OCI-LY7 (cell line): ENCODE measurements around the gene FANCL. TPM values are rescaled to one million over a fixed set of nuclear protein-coding genes. Genes with fewer than 3 reads are reported as not detected.

Experiments
- BruUV-seq: library from RNA; stranded (reverse); fragments of 400-500 nt; replicated peaks from 2 replicates; lab custom pipeline; 2021; lab: Mats Ljungman, UMichigan
- CTCF ChIA-PET: fragments of 300-600 bp; sonication (Branson Sonifier 250); formaldehyde crosslinking; loops from one replicate; lab custom pipeline; 2022; ENCODE audit warnings: antibody characterized with exemption; ENCODE audit not compliant: unreplicated experiment; lab: Charles Lee
- POLR2A ChIA-PET: fragments of 300-600 bp; sonication (Branson Sonifier 250); formaldehyde crosslinking; loops from one replicate; lab custom pipeline; 2022; ENCODE audit warnings: antibody characterized with exemption; lab: Charles Lee
- DNase-seq: peaks from one replicate; pipeline ENCODE4 v3.0.0-alpha.2; 2015; ENCODE audit warnings: low spot score
- H2AFZ ChIP-seq: fragments of 200-600 bp; sonication (generic), shearing (Covaris generic); 2 replicates; pipeline ENCODE4 v1.6.1; 2014; ENCODE audit warnings: mild to moderate bottlenecking, antibody characterized with exemption, low read length, moderate library complexity
- H3K27ac ChIP-seq: fragments of 200-600 bp; sonication (generic); 2 replicates; pipeline ENCODE4 v1.5.1; 2014; ENCODE audit warnings: mixed run types, low read depth, mild to moderate bottlenecking, moderate library complexity, low read length, inconsistent platforms; ENCODE audit not compliant: poor library complexity, severe bottlenecking
- H3K36me3 ChIP-seq: fragments of 200-600 bp; sonication (generic); 2 replicates; pipeline ENCODE4 v1.6.1; 2014; ENCODE audit warnings: mild to moderate bottlenecking, antibody characterized with exemption, low read length, moderate library complexity, mixed read lengths; ENCODE audit not compliant: insufficient read depth
- H3K4me1 ChIP-seq: fragments of 200-600 bp; sonication (generic); 2 replicates; pipeline ENCODE4 v1.5.1; 2014; ENCODE audit warnings: mild to moderate bottlenecking, low read length; ENCODE audit not compliant: insufficient read depth, poor library complexity, severe bottlenecking
- H3K4me2 ChIP-seq: fragments of 200-600 bp; sonication (generic); 2 replicates; pipeline ENCODE4 v1.6.1; 2014; ENCODE audit warnings: mild to moderate bottlenecking, low read length
- H3K4me3 ChIP-seq: fragments of 200-600 bp; sonication (generic); 2 replicates; pipeline ENCODE4 v1.5.1; 2014; ENCODE audit warnings: mild to moderate bottlenecking, low read depth, low read length; ENCODE audit not compliant: poor library complexity, severe bottlenecking
- H3K79me2 ChIP-seq: fragments of 200-600 bp; sonication (generic); 2 replicates; pipeline ENCODE4 v1.6.1; 2016; ENCODE audit warnings: low read depth, mild to moderate bottlenecking, low read length, moderate library complexity, mixed read lengths; ENCODE audit not compliant: insufficient read depth
- H3K9me2 ChIP-seq: fragments of 200-600 bp; sonication (generic); 2 replicates; pipeline ENCODE4 v1.6.1; 2016; ENCODE audit warnings: mild to moderate bottlenecking, low read length, mixed read lengths; ENCODE audit not compliant: insufficient read depth
- H3K9me3 ChIP-seq: fragments of 200-600 bp; sonication (generic); 2 replicates; pipeline ENCODE4 v1.6.1; 2014; ENCODE audit warnings: mild to moderate bottlenecking, mixed run types, low read length, mixed read lengths
- H4K20me1 ChIP-seq: fragments of 200-600 bp; sonication (generic); 2 replicates; pipeline ENCODE4 v1.6.1; 2014; ENCODE audit warnings: mild to moderate bottlenecking, antibody characterized with exemption, low read length, moderate library complexity, mixed read lengths; ENCODE audit not compliant: insufficient read depth
- EZH2phosphoT487 ChIP-seq: fragments of 200-600 bp; sonication (generic); IDR thresholded peaks from 2 replicates; pipeline ENCODE4 v1.6.1; 2018; ENCODE audit warnings: low read depth, borderline replicate concordance, mild to moderate bottlenecking, mixed run types, antibody characterized with exemption, low read length, moderate library complexity, mixed read lengths
- intact Hi-C: fragments of 100-400 bp; cut with micrococcal nuclease; formaldehyde crosslinking; loops from one replicate; pipeline ENCODE4 v1.10.0; 2022; ENCODE audit not compliant: unreplicated experiment
- total RNA-seq, 2 experiments: library from RNA; depleted of rRNA in 1 of 2; stranded (reverse); fragments of >200 nt in 1 of 2; shearing (Covaris generic) in 1 of 2; gene quantifications; 2 replicates each; pipeline ENCODE4 v1.2.3, GENCODE V29; 2014 to 2022
- TF ChIP-seq, protein P1 (sequence below): fragments of 200-600 bp; sonication (generic); conservative IDR thresholded peaks from 2 replicates; pipeline ENCODE4 v1.5.1; 2014; ENCODE audit warnings: mild to moderate bottlenecking, antibody characterized with exemption, low read length, moderate library complexity, mixed read lengths

The FANCL gene
- total RNA-seq, 2 experiments from 2014 or later = 32.8 to 33.0 TPM

GRCh38 chr2:58202404-58202803 lies 38.7 kb downstream of the FANCL start:
- Histone ChIP-seq H3K4me3 (no peak overlapping the region), H3K9me2 (no peaks in the 10 kb centered on the region), H3K36me3 (peaks cover 17% of the 10 kb centered on the region), H3K4me1 (no peaks in the 10 kb centered on the region), H2AFZ (no peak overlapping the region), H4K20me1 (no peaks in the 10 kb centered on the region), H3K79me2 (no peaks in the 10 kb centered on the region), H3K9me3 (no peaks in the 10 kb centered on the region), H3K4me2 (no peak overlapping the region), H3K27ac (no peak overlapping the region)
- intact Hi-C loops = no loop called here
- ChIA-PET POLR2A (interaction anchor here (0.6 to 0.7 kb wide), 2 partner anchors 12 to 180 kb away, joined by 3 read pairs; no protein-coding TSS in a partner anchor), CTCF (no interaction called here)
- TF ChIP-seq, protein P1, sequence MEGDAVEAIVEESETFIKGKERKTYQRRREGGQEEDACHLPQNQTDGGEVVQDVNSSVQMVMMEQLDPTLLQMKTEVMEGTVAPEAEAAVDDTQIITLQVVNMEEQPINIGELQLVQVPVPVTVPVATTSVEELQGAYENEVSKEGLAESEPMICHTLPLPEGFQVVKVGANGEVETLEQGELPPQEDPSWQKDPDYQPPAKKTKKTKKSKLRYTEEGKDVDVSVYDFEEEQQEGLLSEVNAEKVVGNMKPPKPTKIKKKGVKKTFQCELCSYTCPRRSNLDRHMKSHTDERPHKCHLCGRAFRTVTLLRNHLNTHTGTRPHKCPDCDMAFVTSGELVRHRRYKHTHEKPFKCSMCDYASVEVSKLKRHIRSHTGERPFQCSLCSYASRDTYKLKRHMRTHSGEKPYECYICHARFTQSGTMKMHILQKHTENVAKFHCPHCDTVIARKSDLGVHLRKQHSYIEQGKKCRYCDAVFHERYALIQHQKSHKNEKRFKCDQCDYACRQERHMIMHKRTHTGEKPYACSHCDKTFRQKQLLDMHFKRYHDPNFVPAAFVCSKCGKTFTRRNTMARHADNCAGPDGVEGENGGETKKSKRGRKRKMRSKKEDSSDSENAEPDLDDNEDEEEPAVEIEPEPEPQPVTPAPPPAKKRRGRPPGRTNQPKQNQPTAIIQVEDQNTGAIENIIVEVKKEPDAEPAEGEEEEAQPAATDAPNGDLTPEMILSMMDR = no peak
- TF ChIP-seq EZH2phosphoT487 = no peak
- DNase-seq = no peak
- BruUV-seq = no TSS peak

DNA sequence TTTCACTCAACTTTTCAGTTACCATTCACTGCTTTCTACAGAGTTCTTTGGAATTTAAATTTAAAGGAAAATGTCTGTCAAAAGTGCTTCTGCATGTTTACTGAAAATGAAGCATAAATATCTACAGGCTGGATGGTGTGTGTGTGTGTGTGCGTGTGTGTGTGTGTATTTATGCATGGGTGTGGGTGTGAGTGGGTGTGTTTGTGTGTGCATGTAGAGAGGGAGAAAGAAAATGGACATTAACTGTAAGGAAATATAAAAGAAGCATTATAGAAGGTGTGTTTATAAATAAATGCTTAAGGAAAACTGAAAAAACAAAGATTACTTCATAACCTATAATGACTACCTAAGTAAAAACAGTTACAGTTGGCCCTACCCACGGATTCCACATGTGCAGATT lies 43.2 kb downstream of the FANCL start:
- POLR2A ChIA-PET = no interaction called here
- CTCF ChIA-PET = no interaction called here
- TF ChIP-seq, protein P1 = no peak
- TF ChIP-seq EZH2phosphoT487 = no peak
- Histone ChIP-seq H3K4me3 (no peak overlapping the region), H3K9me3 (no peaks in the 10 kb centered on the region), H3K4me2 (no peak overlapping the region), H2AFZ (no peak overlapping the region), H3K79me2 (no peaks in the 10 kb centered on the region), H3K27ac (no peak overlapping the region), H4K20me1 (no peaks in the 10 kb centered on the region), H3K4me1 (no peaks in the 10 kb centered on the region), H3K9me2 (no peaks in the 10 kb centered on the region), H3K36me3 (peaks cover 27% of the 10 kb centered on the region)
- intact Hi-C loops = no loop called here
- BruUV-seq = no TSS peak
- DNase-seq = no peak

- no peak for DNase-seq
- Histone ChIP-seq H3K27ac (no peak overlapping the region), H3K4me1 (no peaks in the 10 kb centered on the region), H3K9me3 (no peaks in the 10 kb centered on the region), H3K36me3 (peaks cover 22% of the 10 kb centered on the region), H3K4me2 (no peak overlapping the region), H3K79me2 (no peaks in the 10 kb centered on the region), H2AFZ (no peak overlapping the region), H3K4me3 (no peak overlapping the region), H3K9me2 (no peaks in the 10 kb centered on the region), H4K20me1 (no peaks in the 10 kb centered on the region)
- TF ChIP-seq, protein P1 = no peak
- TF ChIP-seq EZH2phosphoT487 = no peak
- POLR2A ChIA-PET = no interaction called here
- intact Hi-C loops = no loop called here
- CTCF ChIA-PET = no interaction called here
- no TSS peak for BruUV-seq
Measured at GRCh38 chr2:58195662-58196061, 45.5 kb downstream of the FANCL start.
